ENCODE data around the gene VPS13A.
A peak's percentile ranks its signal among the peaks of the same experiment; 100 is the strongest.
"Not testable (repeated sequence)": the region's sequence is repeated elsewhere in the genome, so short reads cannot be mapped to it uniquely, and the experiment has no call there.

Gene VPS13A

DNA sequence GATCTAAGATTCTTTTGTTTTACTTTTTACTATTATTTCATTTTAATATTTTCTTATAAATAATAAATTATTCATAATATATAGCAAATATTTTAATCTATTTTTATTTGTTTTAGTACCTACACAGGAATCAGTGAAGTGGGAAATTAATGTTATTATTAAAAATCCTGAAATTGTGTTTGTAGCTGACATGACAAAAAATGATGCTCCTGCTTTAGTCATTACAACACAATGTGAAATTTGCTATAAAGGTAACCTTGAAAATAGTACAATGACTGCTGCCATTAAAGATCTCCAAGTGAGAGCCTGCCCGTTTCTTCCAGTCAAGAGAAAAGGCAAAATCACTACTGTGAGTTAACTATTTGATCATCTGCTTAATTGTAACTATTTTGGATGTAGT lies 138.7 kb downstream of the VPS13A start:
- Mint-ChIP-seq H3K4me1 (no peaks in the 10 kb centered on the region), H3K9me3 (no peaks in the 10 kb centered on the region), H3K27ac (no peak overlapping the region), H3K27me3 (no peaks in the 10 kb centered on the region), H3K4me3 (no peak overlapping the region)
- DNase-seq (no peak), ATAC-seq (no peak)

DNA sequence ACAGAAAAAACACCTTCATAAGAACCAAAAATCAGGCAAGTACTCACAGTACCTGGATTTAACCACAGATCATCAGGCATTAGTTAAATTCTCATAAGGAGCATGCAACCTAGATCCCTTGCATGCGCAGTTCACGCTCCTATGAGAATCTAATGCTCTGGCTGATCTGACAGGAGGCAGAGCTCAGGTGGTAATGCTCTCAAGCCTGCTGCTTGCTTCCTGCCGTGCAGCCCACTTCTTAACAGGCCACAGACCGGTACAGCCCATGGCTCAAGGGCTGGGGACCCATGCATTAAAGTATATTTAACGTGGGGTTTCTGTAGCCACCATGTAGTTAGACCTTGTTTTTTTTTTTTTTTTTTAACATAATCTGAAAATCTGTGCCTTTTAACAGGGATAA lies 147.7 kb downstream of the VPS13A start:
- ATAC-seq = no peak

DNA sequence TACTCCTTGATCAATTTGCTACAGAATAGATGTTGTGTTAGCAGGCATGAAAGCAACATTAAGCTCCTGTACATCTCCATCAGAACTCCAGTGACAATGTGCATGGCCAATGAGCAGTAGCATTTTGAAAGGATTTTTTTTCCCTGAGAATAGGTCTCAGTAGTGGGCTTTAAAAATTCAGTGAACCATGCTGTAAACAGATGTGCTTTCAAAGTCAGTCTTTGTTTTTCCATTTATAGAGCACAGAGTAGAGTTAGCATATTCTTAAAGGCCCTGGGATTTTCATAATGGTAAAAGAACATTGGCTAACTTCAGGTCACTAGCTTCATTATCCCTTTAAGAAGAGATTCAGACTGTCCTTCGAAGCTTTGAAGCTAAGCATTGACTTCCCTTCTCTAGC lies 150.8 kb downstream of the VPS13A start:
- Mint-ChIP-seq H3K4me1 (peaks cover 4% of the 10 kb centered on the region), H3K9me3 (no peaks in the 10 kb centered on the region), H3K4me3 (no peak overlapping the region), H3K27ac (no peak overlapping the region), H3K27me3 (no peaks in the 10 kb centered on the region)
- ATAC-seq = no peak
- DNase-seq = no peak

More for the DNA sequence above, 147.7 kb downstream of the VPS13A start:
- no peak for DNase-seq
- Mint-ChIP-seq H3K4me3 (no peak overlapping the region), H3K27me3 (no peaks in the 10 kb centered on the region), H3K9me3 (no peaks in the 10 kb centered on the region), H3K4me1 (peaks cover 4% of the 10 kb centered on the region), H3K27ac (no peak overlapping the region)

DNA sequence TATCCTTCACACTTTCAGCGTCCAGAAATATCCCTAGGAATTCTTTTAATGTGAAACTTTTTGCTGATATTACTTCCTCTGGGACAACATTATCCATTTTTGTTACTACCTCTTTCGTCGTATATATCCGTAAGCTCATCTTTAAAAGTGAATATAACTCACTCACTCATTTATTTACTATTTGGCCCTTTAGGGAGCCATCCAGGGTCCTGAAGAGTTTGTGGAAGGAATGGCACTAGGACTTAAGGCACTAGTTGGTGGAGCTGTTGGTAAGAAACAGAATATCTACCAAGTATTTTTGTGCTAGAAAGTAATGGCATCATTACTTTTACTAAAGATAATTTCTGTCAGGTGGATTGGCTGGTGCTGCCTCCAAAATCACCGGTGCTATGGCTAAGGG lies 192.7 kb downstream of the VPS13A start:
- Mint-ChIP-seq H3K4me3 (no peak overlapping the region), H3K27me3 (no peaks in the 10 kb centered on the region), H3K9me3 (peaks cover 7 to 8% of the 10 kb centered on the region in 2 donors), H3K27ac (no peak overlapping the region), H3K4me1 (no peaks in the 10 kb centered on the region)
- no peak for ATAC-seq
- no peak for DNase-seq

DNA sequence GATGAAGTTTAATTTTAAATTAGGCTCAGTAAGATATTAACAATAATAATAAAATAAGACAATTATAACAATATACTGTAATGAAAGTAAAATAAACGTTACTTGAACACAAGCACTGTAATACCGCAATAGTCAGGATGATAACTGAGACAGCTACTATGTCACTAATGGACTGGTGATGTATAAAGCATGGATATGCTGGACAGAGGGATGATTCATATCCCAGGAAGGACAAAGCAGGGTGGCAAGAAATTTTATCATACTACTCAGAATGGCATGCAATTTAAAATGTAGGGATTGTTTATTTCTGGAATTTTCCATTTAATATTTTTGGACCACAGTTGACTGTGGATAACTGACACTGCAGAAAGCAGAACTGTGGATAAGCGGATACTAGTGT lies 196.9 kb downstream of the VPS13A start:
- no peaks in the 10 kb centered on the region for H3K27me3 Mint-ChIP-seq
- H3K4me3 Mint-ChIP-seq = no peak overlapping the region
- no peaks in the 10 kb centered on the region for H3K4me1 Mint-ChIP-seq
- no peak overlapping the region for H3K27ac Mint-ChIP-seq
- peaks cover 8 to 14% of the 10 kb centered on the region in 2 donors for H3K9me3 Mint-ChIP-seq
- ATAC-seq (no peak), DNase-seq (no peak)

DNA sequence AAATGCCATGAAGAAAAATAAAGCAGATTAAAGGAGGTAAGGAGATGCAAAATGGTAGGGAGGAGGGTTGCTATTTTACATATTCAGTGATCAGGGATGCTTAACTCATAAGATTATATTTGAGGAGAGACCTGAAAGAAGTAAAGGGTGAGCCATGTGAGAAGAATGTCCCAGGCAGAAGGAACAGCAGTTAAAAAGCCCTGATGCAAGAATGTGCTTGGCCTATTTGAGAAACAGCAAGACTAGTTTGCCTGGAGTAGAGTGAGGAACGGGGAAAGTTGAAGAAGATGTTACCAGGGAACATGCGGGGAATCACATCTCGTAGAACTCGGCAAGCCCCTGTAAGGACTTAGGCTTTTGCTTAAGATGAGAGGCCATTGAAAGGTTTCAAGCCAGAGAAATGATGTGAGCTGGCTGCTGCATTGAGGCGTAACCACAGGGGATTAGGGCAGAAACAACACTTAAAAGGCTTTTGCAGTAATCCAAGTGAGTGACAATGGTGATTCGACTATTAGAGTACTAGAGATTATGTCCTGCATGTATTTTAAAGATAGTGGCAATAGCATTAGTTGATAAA lies 198.7 kb downstream of the VPS13A start:
- no peaks in the 10 kb centered on the region for H3K27me3 Mint-ChIP-seq
- H3K9me3 Mint-ChIP-seq = peaks cover 3 to 10% of the 10 kb centered on the region in 2 donors
- ATAC-seq (no peak), DNase-seq (no peak)
- no peaks in the 10 kb centered on the region for H3K4me1 Mint-ChIP-seq
- no peak overlapping the region for H3K4me3 Mint-ChIP-seq
- no peak overlapping the region for H3K27ac Mint-ChIP-seq

DNA sequence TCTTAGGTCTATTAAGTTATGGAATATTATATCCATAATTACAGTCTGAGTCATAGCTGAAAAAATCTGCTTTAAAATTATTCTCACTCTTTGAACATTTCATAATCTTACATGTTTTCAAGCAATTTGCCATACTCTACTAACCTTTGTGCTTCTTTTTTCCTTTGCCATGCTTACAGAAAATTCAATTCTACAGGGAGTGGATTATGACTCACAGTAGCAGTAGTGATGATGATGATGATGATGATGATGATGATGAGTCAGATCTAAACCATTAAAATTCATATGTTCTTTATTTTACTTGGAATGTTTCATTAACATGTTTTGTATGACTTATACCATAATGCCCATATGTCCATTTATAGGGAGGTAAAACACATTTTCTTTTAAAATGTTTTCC lies 207.1 kb downstream of the VPS13A start:
- ATAC-seq (no peak), DNase-seq (no peak)
- no peaks in the 10 kb centered on the region for H3K4me1 Mint-ChIP-seq
- no peak overlapping the region for H3K4me3 Mint-ChIP-seq
- no peak overlapping the region for H3K27ac Mint-ChIP-seq
- H3K9me3 Mint-ChIP-seq = no peaks in the 10 kb centered on the region
- no peaks in the 10 kb centered on the region for H3K27me3 Mint-ChIP-seq

DNA sequence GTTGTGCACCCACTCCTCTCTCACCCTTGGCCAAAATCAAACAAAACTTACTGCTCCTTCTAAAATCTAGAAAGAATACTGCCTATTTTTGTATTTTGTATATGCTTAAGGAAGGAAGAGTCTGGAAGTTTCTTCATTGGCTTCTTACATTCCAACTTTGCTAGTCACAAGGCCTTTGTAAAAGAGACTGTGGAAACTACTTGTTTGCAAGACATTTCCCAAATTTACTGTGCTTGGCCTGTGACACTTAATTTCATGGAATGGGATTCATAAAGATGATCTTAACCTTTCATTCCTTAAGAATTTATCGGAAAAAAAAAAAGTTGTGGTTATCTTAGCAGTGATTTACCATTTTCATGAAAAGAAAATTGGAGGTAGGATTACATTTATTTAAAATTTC lies 208.9 kb downstream of the VPS13A start:
- no peak overlapping the region for H3K4me3 Mint-ChIP-seq
- H3K27ac Mint-ChIP-seq = no peak overlapping the region
- no peaks in the 10 kb centered on the region for H3K9me3 Mint-ChIP-seq
- H3K27me3 Mint-ChIP-seq = no peaks in the 10 kb centered on the region
- ATAC-seq (no peak), DNase-seq (no peak)
- no peaks in the 10 kb centered on the region for H3K4me1 Mint-ChIP-seq

DNA sequence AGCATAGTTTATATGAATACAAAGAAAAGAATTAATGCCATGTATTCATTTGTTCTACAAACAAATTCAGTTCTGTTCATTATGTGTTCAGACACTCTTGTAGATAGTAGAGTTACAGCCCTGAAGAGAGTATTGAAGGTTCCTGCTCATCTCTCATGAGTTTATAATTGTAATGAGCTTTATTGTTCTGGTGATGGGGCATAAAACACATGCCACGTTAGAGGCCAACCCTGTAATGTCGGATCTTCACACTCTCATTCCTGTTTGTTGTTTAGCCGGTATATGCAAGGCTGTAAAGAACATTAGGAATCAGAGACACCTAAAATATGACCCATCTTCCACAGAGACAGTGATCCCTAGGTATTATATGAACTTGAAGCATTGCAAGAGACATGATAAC lies 214.5 kb downstream of the VPS13A start:
- Mint-ChIP-seq H3K4me1 (no peaks in the 10 kb centered on the region), H3K9me3 (no peaks in the 10 kb centered on the region), H3K27ac (no peak overlapping the region), H3K4me3 (no peak overlapping the region), H3K27me3 (no peaks in the 10 kb centered on the region)
- DNase-seq (no peak), ATAC-seq (no peak)

DNA sequence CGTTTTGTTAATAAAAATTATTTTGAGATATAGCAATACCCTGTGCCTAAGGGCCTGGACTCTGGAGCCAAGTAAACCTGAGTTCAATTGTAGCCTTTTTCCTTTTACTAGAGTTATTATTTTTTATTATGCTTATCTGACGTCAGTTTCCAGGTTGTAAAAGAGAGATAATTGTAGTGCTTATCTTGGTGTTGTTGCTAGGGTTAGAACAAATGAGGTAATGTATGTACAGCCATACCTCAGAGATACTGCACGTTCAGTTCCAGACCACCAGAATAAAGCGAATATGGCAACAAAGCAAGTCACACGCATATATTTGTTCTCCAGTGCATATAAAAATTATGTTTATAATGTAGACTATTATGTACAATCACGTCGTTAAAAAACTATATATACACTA lies 215.0 kb downstream of the VPS13A start:
- H3K4me1 Mint-ChIP-seq = no peaks in the 10 kb centered on the region
- DNase-seq (no peak), ATAC-seq (no peak)
- H3K4me3 Mint-ChIP-seq = no peak overlapping the region
- H3K9me3 Mint-ChIP-seq = no peaks in the 10 kb centered on the region
- H3K27ac Mint-ChIP-seq = no peak overlapping the region
- no peaks in the 10 kb centered on the region for H3K27me3 Mint-ChIP-seq

DNA sequence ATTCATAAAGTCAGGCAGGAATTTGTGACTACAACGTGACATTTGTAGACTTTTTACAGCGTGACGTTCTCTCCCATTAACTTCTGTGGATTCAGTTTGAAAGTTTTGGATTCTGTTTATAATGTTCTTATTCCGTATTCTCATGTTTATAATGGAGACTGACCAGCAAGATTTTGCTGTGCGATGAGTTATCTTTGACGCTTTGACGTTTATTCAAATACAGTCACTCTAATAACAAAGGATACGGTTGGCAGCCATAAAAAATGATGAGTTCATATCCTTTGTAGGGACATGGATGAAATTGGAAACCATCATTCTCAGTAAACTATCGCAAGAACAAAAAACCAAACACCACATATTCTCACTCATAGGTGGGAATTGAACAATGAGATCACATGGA lies 221.2 kb downstream of the VPS13A start:
- H3K9me3 Mint-ChIP-seq, DNase-seq, H3K27ac Mint-ChIP-seq, H3K4me3 Mint-ChIP-seq, ATAC-seq, H3K4me1 Mint-ChIP-seq, H3K27me3 Mint-ChIP-seq: not testable (repeated sequence)

DNA sequence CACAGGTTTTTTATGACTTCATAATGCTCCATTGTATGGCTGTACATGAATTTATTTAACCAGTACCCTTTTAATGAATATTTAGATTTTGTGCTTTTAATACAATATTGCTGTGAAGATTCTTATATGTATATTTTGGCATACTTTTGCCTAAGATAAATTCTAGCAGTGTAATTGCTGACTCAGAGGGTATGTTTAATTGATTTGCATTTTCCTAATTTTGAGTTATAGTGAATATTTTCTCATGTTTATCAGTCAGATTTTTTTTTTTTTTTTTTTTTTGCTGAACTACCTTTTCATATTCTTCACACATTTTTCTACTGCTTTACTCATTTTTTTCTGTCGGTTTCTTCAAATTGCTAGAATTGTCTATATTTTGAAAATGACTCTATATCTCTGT lies 222.6 kb downstream of the VPS13A start:
- Mint-ChIP-seq H3K4me3 (no peak overlapping the region), H3K27me3 (no peaks in the 10 kb centered on the region), H3K27ac (no peak overlapping the region), H3K4me1 (no peaks in the 10 kb centered on the region), H3K9me3 (no peaks in the 10 kb centered on the region)
- DNase-seq (no peak), ATAC-seq (no peak)

DNA sequence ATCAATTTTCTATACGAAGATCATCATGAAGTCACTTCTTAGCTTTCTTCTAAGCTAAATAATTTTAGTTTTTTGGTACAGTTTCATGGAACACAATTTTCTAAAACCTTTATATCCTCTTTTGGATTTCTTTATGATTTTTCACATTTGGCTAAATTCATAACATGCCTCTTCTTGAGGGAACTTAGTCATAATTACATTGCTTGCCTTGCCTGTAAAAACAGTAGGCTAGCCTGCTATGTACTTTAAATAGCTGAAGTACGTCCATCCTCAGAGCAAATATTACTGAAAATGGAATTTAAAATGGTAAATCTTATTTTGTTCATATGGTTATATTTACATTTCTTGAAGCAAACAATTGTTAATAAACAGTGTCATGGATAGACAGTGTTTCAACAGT lies 225.0 kb downstream of the VPS13A start:
- DNase-seq (no peak), ATAC-seq (no peak)
- no peak overlapping the region for H3K27ac Mint-ChIP-seq

DNA sequence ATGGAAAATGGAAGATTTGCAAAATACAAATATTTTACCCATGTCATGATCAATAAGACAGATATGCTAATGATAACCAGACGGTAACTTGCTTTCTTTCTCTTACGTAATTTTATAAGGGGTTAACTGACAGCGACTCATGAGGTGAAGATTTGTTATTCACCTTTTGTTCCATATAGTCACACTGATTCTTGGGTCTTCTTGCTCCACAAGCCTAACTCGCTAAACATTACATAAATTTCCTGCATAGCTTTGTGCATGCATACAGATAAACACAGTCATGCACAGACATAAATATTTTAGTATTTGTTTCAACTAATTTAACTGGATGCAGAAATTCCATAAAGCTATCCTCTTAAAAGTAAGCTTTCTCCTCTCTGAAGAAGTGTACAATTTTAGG lies 225.9 kb downstream of the VPS13A start:
- DNase-seq = no peak
- no peak for ATAC-seq
- H3K4me1 Mint-ChIP-seq = no peaks in the 10 kb centered on the region
- H3K9me3 Mint-ChIP-seq = peaks cover 0 to 4% of the 10 kb centered on the region in 2 donors
- no peak overlapping the region for H3K4me3 Mint-ChIP-seq
- no peak overlapping the region for H3K27ac Mint-ChIP-seq
- no peaks in the 10 kb centered on the region for H3K27me3 Mint-ChIP-seq

More for the DNA sequence above, 225.0 kb downstream of the VPS13A start:
- Mint-ChIP-seq H3K4me1 (no peaks in the 10 kb centered on the region), H3K27me3 (no peaks in the 10 kb centered on the region), H3K9me3 (no peaks in the 10 kb centered on the region), H3K4me3 (no peak overlapping the region)

DNA sequence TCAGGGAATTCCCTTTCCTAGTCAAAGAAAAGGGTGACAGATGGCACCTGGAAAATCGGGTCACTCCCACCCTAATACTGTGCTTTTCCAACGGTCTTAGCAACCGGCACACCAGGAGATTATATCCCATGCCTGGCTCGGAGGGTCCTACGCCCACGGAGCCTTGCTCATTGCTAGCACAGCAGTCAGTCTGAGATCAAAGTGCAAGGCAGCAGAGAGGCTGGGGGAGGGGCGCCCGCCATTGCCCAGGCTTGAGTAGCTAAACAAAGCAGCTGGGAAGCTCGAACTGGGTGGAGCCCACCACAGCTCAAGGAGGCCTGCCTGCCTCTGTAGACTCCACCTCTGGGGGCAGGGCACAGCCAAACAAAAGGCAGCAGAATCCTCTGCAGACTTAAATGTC lies 231.2 kb downstream of the VPS13A start:
- peaks cover 6 to 14% of the 10 kb centered on the region in 2 donors for H3K9me3 Mint-ChIP-seq
- not testable (repeated sequence) for DNase-seq, H3K4me1 Mint-ChIP-seq, H3K27ac Mint-ChIP-seq, H3K27me3 Mint-ChIP-seq, ATAC-seq, H3K4me3 Mint-ChIP-seq

DNA sequence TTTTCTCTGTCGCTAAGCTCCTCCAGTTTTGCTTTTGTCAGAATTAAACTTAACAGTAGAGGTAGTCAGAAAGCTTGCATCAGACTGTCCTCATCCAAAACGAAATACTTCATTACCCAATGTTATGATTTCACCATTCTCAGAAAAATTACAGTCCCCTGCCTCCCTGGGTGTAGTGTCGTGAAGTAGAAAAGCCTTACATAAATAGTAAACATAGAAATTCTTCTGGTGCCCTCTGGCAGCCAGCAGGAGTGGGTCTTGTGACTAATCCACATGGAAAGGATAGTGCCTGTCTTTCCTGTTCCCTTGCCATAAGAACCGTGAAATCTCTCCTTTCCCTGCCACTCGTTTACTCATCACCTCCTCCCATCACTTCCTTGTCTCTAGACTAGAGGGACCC lies 240.2 kb downstream of the VPS13A start:
- no peak for ATAC-seq
- Mint-ChIP-seq H3K4me1 (no peaks in the 10 kb centered on the region), H3K27ac (peak overlapping the region in 1 of 2 donors; percentile 58), H3K4me3 (no peak overlapping the region), H3K9me3 (no peaks in the 10 kb centered on the region), H3K27me3 (no peaks in the 10 kb centered on the region)
- DNase-seq = no peak

DNA sequence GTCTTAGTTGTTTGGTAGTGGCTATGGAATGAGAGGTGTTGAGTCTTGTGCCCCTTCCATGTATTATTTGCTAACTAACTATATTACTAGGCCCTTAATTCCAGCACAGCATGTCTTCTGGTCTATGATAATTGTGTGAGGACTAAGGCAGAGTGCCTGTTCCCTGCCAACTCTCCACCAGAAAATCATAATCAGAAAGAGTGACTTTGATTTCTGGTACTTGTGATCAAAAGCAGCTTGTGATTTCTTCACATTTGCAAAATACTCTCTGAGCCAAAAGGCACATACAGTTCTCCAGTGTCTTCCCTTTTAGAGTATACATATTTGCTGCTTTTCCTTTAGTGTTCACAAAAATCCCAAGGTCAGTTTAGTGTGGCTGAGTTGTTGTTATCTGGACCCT lies 240.9 kb downstream of the VPS13A start:
- no peak overlapping the region for H3K27ac Mint-ChIP-seq
- H3K27me3 Mint-ChIP-seq = no peaks in the 10 kb centered on the region
- H3K4me1 Mint-ChIP-seq = no peaks in the 10 kb centered on the region
- no peak for ATAC-seq
- no peak for DNase-seq
- H3K9me3 Mint-ChIP-seq = no peaks in the 10 kb centered on the region
- H3K4me3 Mint-ChIP-seq = no peak overlapping the region
